Progenitor cell of endocrine pancreas (in vitro differentiated cells): ENCODE results near the gene POU6F2. TPM values are rescaled to one million over a fixed set of nuclear protein-coding genes. Genes with fewer than 3 reads are reported as not detected.

Source experiments
- DNase-seq: peaks from one replicate; pipeline ENCODE4 v3.0.0; 2021; ENCODE audit warnings: low spot score; ENCODE audit not compliant: unreplicated experiment
- H3K27ac Mint-ChIP-seq: 2 replicates; pipeline ENCODE4 v1.8.0; 2021; ENCODE audit warnings: mild to moderate bottlenecking, moderate library complexity, mixed read lengths
- H3K27me3 Mint-ChIP-seq: 2 replicates; pipeline ENCODE4 v1.8.0; 2021; ENCODE audit warnings: mixed read lengths
- H3K36me3 Mint-ChIP-seq: 2 replicates; pipeline ENCODE4 v1.8.0; 2022; ENCODE audit warnings: mixed read lengths; ENCODE audit not compliant: insufficient read depth
- H3K4me1 Mint-ChIP-seq: 2 replicates; pipeline ENCODE4 v1.8.0; 2021; ENCODE audit warnings: low read depth, mixed read lengths
- H3K4me3 Mint-ChIP-seq: 2 replicates; pipeline ENCODE4 v1.8.0; 2021; ENCODE audit warnings: low read depth, mild to moderate bottlenecking, moderate library complexity, mixed read lengths
- H3K9me3 Mint-ChIP-seq: 2 replicates; pipeline ENCODE4 v1.8.0; 2021; ENCODE audit warnings: low read depth, mixed read lengths
- CTCF ChIP-seq: fragments of 200-600 bp; sonication (generic); IDR thresholded peaks from one replicate; pipeline ENCODE4 v1.5.0; 2021; ENCODE audit warnings: antibody characterized with exemption, mild to moderate bottlenecking; ENCODE audit not compliant: unreplicated experiment
- total RNA-seq: library from RNA; stranded (reverse); gene quantifications from 2 replicates; pipeline ENCODE4 v1.2.1, GENCODE V29; 2021

Gene POU6F2
- total RNA-seq, 1 donor from 2014 or later, result 5.6 TPM

DNA sequence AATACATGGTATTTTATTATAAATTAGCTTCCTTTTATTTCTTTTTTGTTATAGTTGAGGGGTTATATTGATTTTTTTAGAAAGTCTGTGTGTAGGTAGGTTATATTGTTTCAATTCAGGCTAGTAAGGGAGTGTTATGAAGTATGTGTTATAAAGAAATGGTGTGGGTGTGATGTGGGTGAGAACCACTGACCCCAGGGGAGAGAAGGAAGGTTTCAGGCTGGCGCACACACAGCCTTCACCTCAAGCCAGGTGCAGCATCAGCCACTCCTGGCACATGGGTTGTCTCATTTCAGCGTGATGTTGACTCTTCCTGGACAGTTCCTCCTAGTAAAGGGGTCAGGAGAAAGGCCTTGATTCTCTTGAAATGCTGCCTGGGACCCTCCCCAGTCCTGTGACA is 291.3 kb downstream of the POU6F2 start:
- Mint-ChIP-seq H3K4me1 (no peaks in the 10 kb centered on the region), H3K27me3 (no peaks in the 10 kb centered on the region), H3K9me3 (no peaks in the 10 kb centered on the region), H3K27ac (no peak overlapping the region), H3K36me3 (no peaks in the 10 kb centered on the region), H3K4me3 (no peak overlapping the region)
- no peak for DNase-seq
- no peak for TF ChIP-seq CTCF

DNA sequence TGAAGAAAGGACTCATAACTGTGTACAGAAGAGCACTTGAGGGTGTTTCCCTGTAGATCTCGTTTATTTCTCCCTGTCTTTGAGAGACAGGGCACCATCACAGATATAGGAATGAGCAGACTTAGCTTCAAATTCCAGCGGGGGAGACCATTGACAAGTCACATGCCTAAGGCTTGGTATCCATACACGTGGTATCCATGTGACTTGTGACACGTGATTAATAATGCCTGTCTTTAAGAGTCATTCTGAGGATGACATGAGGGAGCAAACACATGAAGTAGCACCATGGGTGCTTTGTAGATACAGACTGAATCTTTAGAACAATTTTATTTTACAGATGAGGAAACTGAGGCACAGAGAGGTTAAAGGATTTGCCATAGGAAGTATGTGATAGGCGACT is 292.3 kb downstream of the POU6F2 start:
- Mint-ChIP-seq H3K27ac (no peak overlapping the region), H3K27me3 (no peaks in the 10 kb centered on the region), H3K36me3 (no peaks in the 10 kb centered on the region), H3K4me3 (no peak overlapping the region), H3K9me3 (no peaks in the 10 kb centered on the region), H3K4me1 (no peaks in the 10 kb centered on the region)
- no peak for DNase-seq
- no peak for TF ChIP-seq CTCF

DNA sequence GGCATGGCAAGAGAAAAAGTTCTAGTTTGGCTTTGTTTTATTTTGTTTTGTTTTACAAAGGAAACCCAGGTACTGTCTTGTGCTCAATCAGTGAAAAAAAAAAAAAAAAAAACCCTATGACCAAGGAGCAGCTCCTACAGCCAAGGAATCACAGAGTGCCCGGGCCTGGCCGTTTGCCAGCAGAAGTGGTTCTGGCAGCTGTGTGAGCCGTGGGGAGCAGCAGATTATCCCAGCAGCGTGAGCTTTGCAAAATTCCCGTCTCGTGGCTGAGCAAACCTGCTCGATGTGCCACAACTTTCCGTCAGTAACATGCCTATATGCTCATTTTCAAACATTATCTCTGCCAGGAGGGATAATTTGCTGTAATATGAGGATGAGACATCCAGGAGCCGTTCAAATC is 293.7 kb downstream of the POU6F2 start:
- Mint-ChIP-seq H3K4me3 (no peak overlapping the region), H3K27ac (no peak overlapping the region)
- no peak for DNase-seq

GRCh38 chr7:39272111-39272510 is 294.4 kb downstream of the POU6F2 start:
- no peak for TF ChIP-seq CTCF
- no peak for DNase-seq
- Mint-ChIP-seq H3K27me3 (no peaks in the 10 kb centered on the region), H3K4me1 (no peaks in the 10 kb centered on the region), H3K4me3 (no peak overlapping the region), H3K9me3 (no peaks in the 10 kb centered on the region), H3K36me3 (peaks cover 1% of the 10 kb centered on the region), H3K27ac (no peak overlapping the region)

More for the DNA sequence above, 293.7 kb downstream of the POU6F2 start:
- no peak for TF ChIP-seq CTCF
- Mint-ChIP-seq H3K27me3 (no peaks in the 10 kb centered on the region), H3K9me3 (no peaks in the 10 kb centered on the region), H3K4me1 (no peaks in the 10 kb centered on the region), H3K36me3 (peaks cover 1% of the 10 kb centered on the region)

GRCh38 chr7:39272691-39273090 is 295.0 kb downstream of the POU6F2 start:
- Mint-ChIP-seq H3K4me1 (no peaks in the 10 kb centered on the region), H3K27ac (no peak overlapping the region), H3K36me3 (peaks cover 1% of the 10 kb centered on the region), H3K9me3 (no peaks in the 10 kb centered on the region), H3K27me3 (no peaks in the 10 kb centered on the region), H3K4me3 (no peak overlapping the region)
- no peak for TF ChIP-seq CTCF
- DNase-seq, result no peak
